ENCODE data around the gene UNC5A.

Gene UNC5A

GRCh38 chr5:176901260-176902101 lies 91.1 kb downstream of the UNC5A start:
- DNase-seq = no peak

GRCh38 chr5:176902102-176902814 lies 91.9 kb downstream of the UNC5A start:
- DNase-seq = no peak

GRCh38 chr5:176902911-176903664 lies 92.7 kb downstream of the UNC5A start:
- DNase-seq = no peak

- DNase-seq = no peak
These were observed 93.9 kb downstream of the UNC5A start for GRCh38 chr5:176904276-176904675.

GRCh38 chr5:176906126-176906525 lies 95.8 kb downstream of the UNC5A start:
- DNase-seq = no peak

GRCh38 chr5:176906796-176907195 lies 96.4 kb downstream of the UNC5A start:
- DNase-seq = no peak

- DNase-seq = no peak
These were observed 98.5 kb downstream of the UNC5A start for GRCh38 chr5:176908675-176909368.

- no peak for DNase-seq
These were observed 101.8 kb downstream of the UNC5A start for GRCh38 chr5:176912115-176912514.

GRCh38 chr5:176915906-176916305 lies 105.5 kb downstream of the UNC5A start:
- DNase-seq = no peak

- no peak for DNase-seq
These were observed 106.0 kb downstream of the UNC5A start for GRCh38 chr5:176916337-176916736.

- no peak for DNase-seq
These were observed 108.3 kb downstream of the UNC5A start for GRCh38 chr5:176918613-176919012.

- no peak for DNase-seq
These were observed 111.4 kb downstream of the UNC5A start for GRCh38 chr5:176921714-176922113.

- no peak for DNase-seq
These were observed 112.5 kb downstream of the UNC5A start for GRCh38 chr5:176922817-176923216.

GRCh38 chr5:176927562-176927961 lies 117.2 kb downstream of the UNC5A start:
- DNase-seq = no peak

GRCh38 chr5:176929654-176930053 lies 119.3 kb downstream of the UNC5A start:
- DNase-seq = no peak

Measured in NCI-H2171 treated with DMSO at 0.1 percent for 48 hours (cell line).